SU-DHL-6 (cell line): ENCODE data around the gene TSHZ2.

Experiments
- H2AFZ ChIP-seq: fragments of 200-600 bp; sonication (generic); 2 replicates; pipeline ENCODE4 v1.6.1; 2014; ENCODE audit warnings: low read depth, mild to moderate bottlenecking, moderate library complexity, mixed read lengths, antibody characterized with exemption, low read length; ENCODE audit not compliant: severe bottlenecking
- H3F3A ChIP-seq: fragments of 200-600 bp; shearing (Covaris generic); 2 replicates; pipeline ENCODE4 v1.6.0; 2016; ENCODE audit warnings: antibody characterized with exemption, mild to moderate bottlenecking; ENCODE audit not compliant: insufficient read depth
- H3K27ac ChIP-seq: fragments of 200-600 bp; sonication (generic); 2 replicates; pipeline ENCODE4 v1.5.1; 2016; ENCODE audit warnings: low read depth, mild to moderate bottlenecking, low read length, moderate library complexity, mixed read lengths
- H3K27me3 ChIP-seq: fragments of 200-600 bp; sonication (generic), shearing (Covaris generic); 2 replicates; pipeline ENCODE4 v1.6.0; 2014; ENCODE audit warnings: mild to moderate bottlenecking, low read length
- H3K36me3 ChIP-seq: fragments of 200-600 bp; sonication (generic); 2 replicates; pipeline ENCODE4 v1.6.1; 2014; ENCODE audit warnings: mild to moderate bottlenecking, low read length, mixed read lengths
- H3K4me2 ChIP-seq: fragments of 300-600, 200-600 bp; shearing (Covaris generic), sonication (generic); 2 replicates; pipeline ENCODE4 v1.6.0; 2014; ENCODE audit warnings: low read length, low read depth, mild to moderate bottlenecking; ENCODE audit not compliant: poor library complexity, severe bottlenecking
- H3K4me3 ChIP-seq: fragments of 200-600 bp; sonication (generic); 2 replicates; pipeline ENCODE4 v1.5.1; 2014; ENCODE audit warnings: antibody characterized with exemption, low read length, mild to moderate bottlenecking, mixed read lengths; ENCODE audit not compliant: insufficient read depth, poor library complexity, severe bottlenecking
- H3K79me2 ChIP-seq: fragments of 200-600 bp; sonication (generic); 2 replicates; pipeline ENCODE4 v1.6.1; 2014; ENCODE audit warnings: mild to moderate bottlenecking, low read length, moderate library complexity; ENCODE audit not compliant: insufficient read depth
- H3K9ac ChIP-seq: fragments of 200-600 bp; sonication (generic); 2 replicates; pipeline ENCODE4 v1.7.0; 2014; ENCODE audit warnings: mild to moderate bottlenecking, low read length
- H3K9me2 ChIP-seq: fragments of 200-600 bp; sonication (generic); replicated peaks from 2 replicates; pipeline ENCODE4 v1.6.1; 2014; ENCODE audit warnings: low read length; ENCODE audit not compliant: insufficient read depth
- H3K9me3 ChIP-seq: fragments of 200-600 bp; sonication (generic); 2 replicates; pipeline ENCODE4 v1.6.1; 2014; ENCODE audit warnings: low read length, mixed read lengths; ENCODE audit not compliant: insufficient read depth
- H4K20me1 ChIP-seq: fragments of 200-600 bp; sonication (generic); 2 replicates; pipeline ENCODE4 v1.6.1; 2014; ENCODE audit warnings: low read depth, mild to moderate bottlenecking, antibody characterized with exemption, low read length, moderate library complexity, mixed read lengths
- EZH2phosphoT487 ChIP-seq: fragments of 200-600 bp; sonication (generic), shearing (Covaris generic); conservative IDR thresholded peaks from 2 replicates; pipeline ENCODE4 v1.6.1; 2018; ENCODE audit warnings: mild to moderate bottlenecking, antibody characterized with exemption, low read length, moderate library complexity, mixed read lengths
- TF ChIP-seq, protein P1 (sequence below): fragments of 200-600 bp; sonication (generic); IDR thresholded peaks from one replicate; pipeline ENCODE4 v1.5.1; 2017; ENCODE audit warnings: antibody characterized with exemption, mild to moderate bottlenecking, low read length, moderate library complexity; ENCODE audit not compliant: insufficient read depth, poor library complexity, severe bottlenecking

The TSHZ2 gene

GRCh38 chr20:53092772-53093300 is 120.7 kb downstream of the TSHZ2 start:
- H3K27ac ChIP-seq, result no peak overlapping the region
- no peaks in the 10 kb centered on the region for H3F3A ChIP-seq
- H3K4me2 ChIP-seq, result no peak overlapping the region
- H3K9ac ChIP-seq, result no peak overlapping the region
- H3K27me3 ChIP-seq, result no peaks in the 10 kb centered on the region
- no peaks in the 10 kb centered on the region for H3K9me3 ChIP-seq
- H4K20me1 ChIP-seq, result no peaks in the 10 kb centered on the region
- no peaks in the 10 kb centered on the region for H3K79me2 ChIP-seq
- no peaks in the 10 kb centered on the region for H3K36me3 ChIP-seq
- H3K9me2 ChIP-seq, result no peaks in the 10 kb centered on the region
- H2AFZ ChIP-seq, result no peak overlapping the region
- H3K4me3 ChIP-seq, result no peak overlapping the region
- TF ChIP-seq EZH2phosphoT487, result no peak
- TF ChIP-seq, protein P1, sequence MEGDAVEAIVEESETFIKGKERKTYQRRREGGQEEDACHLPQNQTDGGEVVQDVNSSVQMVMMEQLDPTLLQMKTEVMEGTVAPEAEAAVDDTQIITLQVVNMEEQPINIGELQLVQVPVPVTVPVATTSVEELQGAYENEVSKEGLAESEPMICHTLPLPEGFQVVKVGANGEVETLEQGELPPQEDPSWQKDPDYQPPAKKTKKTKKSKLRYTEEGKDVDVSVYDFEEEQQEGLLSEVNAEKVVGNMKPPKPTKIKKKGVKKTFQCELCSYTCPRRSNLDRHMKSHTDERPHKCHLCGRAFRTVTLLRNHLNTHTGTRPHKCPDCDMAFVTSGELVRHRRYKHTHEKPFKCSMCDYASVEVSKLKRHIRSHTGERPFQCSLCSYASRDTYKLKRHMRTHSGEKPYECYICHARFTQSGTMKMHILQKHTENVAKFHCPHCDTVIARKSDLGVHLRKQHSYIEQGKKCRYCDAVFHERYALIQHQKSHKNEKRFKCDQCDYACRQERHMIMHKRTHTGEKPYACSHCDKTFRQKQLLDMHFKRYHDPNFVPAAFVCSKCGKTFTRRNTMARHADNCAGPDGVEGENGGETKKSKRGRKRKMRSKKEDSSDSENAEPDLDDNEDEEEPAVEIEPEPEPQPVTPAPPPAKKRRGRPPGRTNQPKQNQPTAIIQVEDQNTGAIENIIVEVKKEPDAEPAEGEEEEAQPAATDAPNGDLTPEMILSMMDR, result no peak

- Histone ChIP-seq H3K9me3 (no peaks in the 10 kb centered on the region), H3K36me3 (no peaks in the 10 kb centered on the region), H3K79me2 (no peaks in the 10 kb centered on the region), H3K27ac (no peak overlapping the region), H3K4me2 (no peak overlapping the region), H3F3A (no peaks in the 10 kb centered on the region), H3K27me3 (no peaks in the 10 kb centered on the region), H2AFZ (no peak overlapping the region), H3K4me3 (no peak overlapping the region), H4K20me1 (no peaks in the 10 kb centered on the region), H3K9ac (no peak overlapping the region), H3K9me2 (no peaks in the 10 kb centered on the region)
- TF ChIP-seq EZH2phosphoT487, result no peak
- TF ChIP-seq, protein P1, result no peak
Observed at GRCh38 chr20:53097371-53097770, 125.2 kb downstream of the TSHZ2 start.

GRCh38 chr20:53097791-53098190 is 125.6 kb downstream of the TSHZ2 start:
- 0 out of 2 replicates have a peak, but pooled peaks cover under 1% of the 10 kb centered on the region for H3F3A ChIP-seq
- no peak overlapping the region for H3K4me2 ChIP-seq
- no peaks in the 10 kb centered on the region for H3K36me3 ChIP-seq
- no peak overlapping the region for H3K4me3 ChIP-seq
- TF ChIP-seq, protein P1, result no peak
- TF ChIP-seq EZH2phosphoT487, result no peak
- no peaks in the 10 kb centered on the region for H3K9me2 ChIP-seq
- H2AFZ ChIP-seq, result no peak overlapping the region
- H3K79me2 ChIP-seq, result no peaks in the 10 kb centered on the region
- H3K27me3 ChIP-seq, result no peaks in the 10 kb centered on the region
- no peaks in the 10 kb centered on the region for H4K20me1 ChIP-seq
- no peak overlapping the region for H3K27ac ChIP-seq
- no peaks in the 10 kb centered on the region for H3K9me3 ChIP-seq
- H3K9ac ChIP-seq, result no peak overlapping the region
